GM06990 (cell line): ENCODE results near the gene NUP85.
"Not testable (repeated sequence)": the region's sequence is repeated elsewhere in the genome, so short reads cannot be mapped to it uniquely, and the experiment has no call there.

Experiments
- DNase-seq: peaks from one replicate; pipeline ENCODE4 v3.0.0-alpha.2; 2011; ENCODE audit not compliant: insufficient read length; ENCODE audit errors: extremely low read depth
- H3K27me3 ChIP-seq: replicated peaks from 2 replicates; pipeline ENCODE4 v1.6.0; 2011; ENCODE audit warnings: low read length; ENCODE audit not compliant: control insufficient read depth, insufficient read depth
- H3K36me3 ChIP-seq: 2 replicates; pipeline ENCODE4 v1.5.1; 2011; ENCODE audit warnings: low read length; ENCODE audit not compliant: control insufficient read depth, insufficient read depth
- H3K4me3 ChIP-seq: replicated peaks from 2 replicates; pipeline ENCODE4 v1.5.1; 2011; ENCODE audit warnings: low read depth, mild to moderate bottlenecking, control low read depth, low read length
- TF ChIP-seq, protein P1 (sequence below): IDR thresholded peaks from 2 replicates; pipeline ENCODE4 v1.5.1; 2011; ENCODE audit warnings: low read length, control low read depth, mild to moderate bottlenecking, inconsistent platforms; ENCODE audit not compliant: insufficient read depth, poor library complexity, severe bottlenecking

The NUP85 gene

DNA sequence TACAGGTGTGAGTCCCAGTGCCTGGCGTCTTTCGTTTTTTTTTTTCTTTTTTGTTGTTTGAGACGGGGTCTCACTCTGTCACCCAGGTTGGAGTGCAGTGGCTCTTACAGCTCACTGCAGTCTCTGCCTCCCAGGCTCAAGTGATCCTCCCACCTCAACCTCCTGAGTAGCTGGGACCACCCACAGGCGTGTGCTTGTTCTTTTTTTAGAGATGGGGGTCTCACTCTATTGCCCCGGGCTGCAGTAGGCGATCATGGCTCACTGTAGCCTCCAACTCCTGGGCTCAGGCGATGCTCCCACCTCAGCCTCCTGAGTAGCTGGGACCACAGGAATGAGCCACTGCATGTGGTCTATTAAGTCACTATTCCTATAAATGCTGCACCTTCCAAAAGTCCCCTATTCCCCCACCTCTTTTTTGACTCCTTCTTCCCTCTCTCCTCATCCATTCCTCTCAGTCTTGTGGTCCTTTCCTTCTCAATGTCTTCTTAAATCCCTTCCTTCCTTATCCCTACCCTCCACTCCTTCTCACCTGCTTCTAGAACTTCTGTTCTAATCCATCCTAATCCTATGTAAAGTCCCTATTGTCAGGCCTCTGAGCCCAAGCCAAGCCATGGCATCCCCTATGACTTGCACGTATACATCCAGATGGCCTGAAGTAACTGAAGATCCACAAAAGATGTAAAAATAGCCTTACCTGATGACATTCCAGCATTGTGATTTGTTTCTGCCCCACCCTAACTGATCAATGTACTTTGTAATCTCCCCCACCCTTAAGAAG, 46.7 kb downstream of the NUP85 start:
- no peak overlapping the region for H3K4me3 ChIP-seq
- H3K36me3 ChIP-seq, result no peaks in the 10 kb centered on the region; the same call in 1 of the 2 replicates
- no peak for DNase-seq
- H3K27me3 ChIP-seq, result no peaks in the 10 kb centered on the region
- TF ChIP-seq, protein P1, sequence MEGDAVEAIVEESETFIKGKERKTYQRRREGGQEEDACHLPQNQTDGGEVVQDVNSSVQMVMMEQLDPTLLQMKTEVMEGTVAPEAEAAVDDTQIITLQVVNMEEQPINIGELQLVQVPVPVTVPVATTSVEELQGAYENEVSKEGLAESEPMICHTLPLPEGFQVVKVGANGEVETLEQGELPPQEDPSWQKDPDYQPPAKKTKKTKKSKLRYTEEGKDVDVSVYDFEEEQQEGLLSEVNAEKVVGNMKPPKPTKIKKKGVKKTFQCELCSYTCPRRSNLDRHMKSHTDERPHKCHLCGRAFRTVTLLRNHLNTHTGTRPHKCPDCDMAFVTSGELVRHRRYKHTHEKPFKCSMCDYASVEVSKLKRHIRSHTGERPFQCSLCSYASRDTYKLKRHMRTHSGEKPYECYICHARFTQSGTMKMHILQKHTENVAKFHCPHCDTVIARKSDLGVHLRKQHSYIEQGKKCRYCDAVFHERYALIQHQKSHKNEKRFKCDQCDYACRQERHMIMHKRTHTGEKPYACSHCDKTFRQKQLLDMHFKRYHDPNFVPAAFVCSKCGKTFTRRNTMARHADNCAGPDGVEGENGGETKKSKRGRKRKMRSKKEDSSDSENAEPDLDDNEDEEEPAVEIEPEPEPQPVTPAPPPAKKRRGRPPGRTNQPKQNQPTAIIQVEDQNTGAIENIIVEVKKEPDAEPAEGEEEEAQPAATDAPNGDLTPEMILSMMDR, result no peak

DNA sequence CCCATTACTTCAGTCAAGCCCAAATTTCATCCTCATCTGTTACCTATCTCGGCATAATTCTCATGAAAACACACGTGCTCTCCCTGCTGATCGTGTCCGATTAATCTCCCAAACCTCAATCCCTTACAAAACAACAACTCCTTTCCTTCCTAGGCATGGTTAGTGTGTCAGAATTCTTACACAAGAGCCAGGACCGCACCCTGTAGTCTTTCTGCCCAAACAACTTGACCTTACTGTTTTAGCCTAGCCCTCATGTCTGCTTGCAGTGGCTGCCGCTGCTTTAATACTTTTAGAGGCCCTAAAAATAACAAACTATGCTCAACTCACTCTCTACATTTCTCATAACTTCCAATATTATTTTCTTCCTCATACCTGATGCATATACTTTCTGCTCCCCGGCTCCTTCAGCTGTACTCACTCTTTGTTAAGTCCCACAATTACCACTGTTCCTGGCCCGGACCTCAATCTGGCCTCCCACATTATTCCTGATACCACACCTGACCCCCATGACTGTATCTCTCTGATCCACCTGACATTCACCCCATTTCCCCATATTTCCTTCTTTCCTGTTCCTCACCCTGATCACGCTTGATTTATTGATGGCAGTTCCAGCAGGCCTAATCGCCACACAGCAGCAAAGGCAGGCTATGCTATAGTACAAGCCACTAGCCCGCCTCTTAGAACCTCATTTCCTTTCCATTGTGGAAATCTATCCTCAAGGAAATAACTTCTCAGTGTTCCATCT, 50.6 kb downstream of the NUP85 start:
- not testable (repeated sequence) for H3K27me3 ChIP-seq, DNase-seq, H3K4me3 ChIP-seq, H3K36me3 ChIP-seq

DNA sequence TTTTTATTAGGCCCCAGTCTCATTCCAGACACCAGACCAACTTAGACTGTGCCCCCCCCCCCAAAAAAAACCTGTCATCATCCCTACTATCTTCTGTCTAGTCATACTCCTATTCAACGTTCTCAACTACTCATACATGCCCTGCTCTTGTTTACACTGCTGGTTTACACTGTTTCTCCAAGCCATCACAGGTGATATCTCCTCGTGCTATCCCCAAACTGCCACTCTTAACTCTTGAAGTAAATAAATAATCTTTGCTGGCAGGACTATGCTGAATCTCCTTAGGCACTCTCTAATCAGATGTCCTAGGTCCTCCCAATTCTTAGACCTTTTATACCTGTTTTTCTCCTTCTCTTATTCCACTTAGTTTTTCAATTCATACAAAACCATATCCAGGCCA, 51.7 kb downstream of the NUP85 start:
- not testable (repeated sequence) for H3K36me3 ChIP-seq, DNase-seq, H3K27me3 ChIP-seq, H3K4me3 ChIP-seq

GRCh38 chr17:75260641-75261335, 55.3 kb downstream of the NUP85 start:
- Histone ChIP-seq H3K4me3 (peak overlapping the region; percentile 84), H3K36me3 (peaks cover 15% of the 10 kb centered on the region), H3K27me3 (no peaks in the 10 kb centered on the region)
- TF ChIP-seq, protein P1, result peak; percentile 27
- DNase-seq, result no peak

- H3K36me3 ChIP-seq, result peaks cover 21% of the 10 kb centered on the region
- TF ChIP-seq, protein P1, result no peak
- H3K27me3 ChIP-seq, result no peaks in the 10 kb centered on the region
Observed at GRCh38 chr17:75261336-75262111, 56.0 kb downstream of the NUP85 start, which contains the start of the genes GGA3 and MRPS7. GGA3 (minus strand) TSS chr17:75261606; CDS start chr17:75261587, 19 bp downstream. MRPS7 (plus strand) TSS chr17:75261879; CDS start chr17:75261901, 22 bp downstream.

GRCh38 chr17:75262112-75262606, 56.7 kb downstream of the NUP85 start:
- no peak for DNase-seq
- Histone ChIP-seq H3K27me3 (no peaks in the 10 kb centered on the region), H3K4me3 (peak overlapping the region; percentile 84), H3K36me3 (peaks cover 27% of the 10 kb centered on the region)
- TF ChIP-seq, protein P1, result no peak

More at GRCh38 chr17:75261336-75262111, 56.0 kb downstream of the NUP85 start, which contains the start of the genes GGA3 and MRPS7:
- DNase-seq, result peak; percentile 93
- peak within 1 kb of the TSS; percentile 84 for H3K4me3 ChIP-seq
